GM12892 (cell line): ENCODE data around the gene PLEK2.
"Not testable (repeated sequence)": the region's sequence is repeated elsewhere in the genome, so short reads cannot be mapped to it uniquely, and the experiment has no call there.

Experiments used
- DNase-seq: peaks from one replicate; pipeline ENCODE4 v3.0.0; 2011; ENCODE audit not compliant: insufficient read length
- FAIRE-seq: peaks from 2 replicates; lab custom pipeline; 2011; peaks lifted over from hg19 to GRCh38; lab: Jason Lieb, UNC
- POLR2A ChIP-seq: IDR thresholded peaks from 2 replicates; pipeline ENCODE4 v1.6.1; 2011; ENCODE audit warnings: low read depth, low read length, control low read depth
- POLR2AphosphoS5 ChIP-seq: IDR thresholded peaks from 2 replicates; pipeline ENCODE4 v1.6.1; 2011; ENCODE audit warnings: low read depth, low read length, control low read depth
- TAF1 ChIP-seq: IDR thresholded peaks from 2 replicates; pipeline ENCODE4 v1.6.1; 2011; ENCODE audit warnings: low read depth, mild to moderate bottlenecking, control low read depth, low read length, borderline replicate concordance

PLEK2 gene

GRCh38 chr14:67413806-67414769, 2.1 kb upstream of the PLEK2 start:
- DNase-seq (no peak), FAIRE-seq (no peak)
- no peak for TF ChIP-seq POLR2A
- TF ChIP-seq POLR2AphosphoS5: no peak
- no peak for TF ChIP-seq TAF1

GRCh38 chr14:67411370-67411769, 595 bp downstream of the PLEK2 start:
- FAIRE-seq: no peak
- DNase-seq: no peak
- TF ChIP-seq POLR2AphosphoS5 (no peak), POLR2A (no peak), TAF1 (no peak)

GRCh38 chr14:67410313-67410712, 1.7 kb downstream of the PLEK2 start:
- no peak for DNase-seq
- no peak for FAIRE-seq
- TF ChIP-seq POLR2A (no peak), POLR2AphosphoS5 (no peak)

- no peak for TF ChIP-seq POLR2A
- TF ChIP-seq POLR2AphosphoS5: no peak
- TF ChIP-seq TAF1: no peak
- FAIRE-seq (no peak), DNase-seq (no peak)
These were observed 2.5 kb downstream of the PLEK2 start for GRCh38 chr14:67409461-67409860.

- not testable (repeated sequence) for FAIRE-seq, DNase-seq
These were observed 3.7 kb downstream of the PLEK2 start for GRCh38 chr14:67408122-67408801.

- TF ChIP-seq TAF1 (no peak), POLR2AphosphoS5 (no peak), POLR2A (no peak)
- DNase-seq (no peak), FAIRE-seq (no peak)
These were observed 6.2 kb downstream of the PLEK2 start for GRCh38 chr14:67405771-67406170.

GRCh38 chr14:67400434-67400833, 11.5 kb downstream of the PLEK2 start:
- DNase-seq (no peak), FAIRE-seq (no peak)
- TF ChIP-seq POLR2AphosphoS5 (no peak), POLR2A (no peak), TAF1 (no peak)

GRCh38 chr14:67397536-67397935, 14.4 kb downstream of the PLEK2 start:
- no peak for FAIRE-seq
- no peak for DNase-seq
- TF ChIP-seq POLR2A: no peak
- TF ChIP-seq TAF1: no peak
- no peak for TF ChIP-seq POLR2AphosphoS5

- no peak for FAIRE-seq
- no peak for DNase-seq
- TF ChIP-seq POLR2AphosphoS5 (no peak), POLR2A (no peak), TAF1 (no peak)
These were observed 15.5 kb downstream of the PLEK2 start for GRCh38 chr14:67396381-67396970.

- no peak for TF ChIP-seq POLR2A
- no peak for TF ChIP-seq TAF1
- no peak for TF ChIP-seq POLR2AphosphoS5
- DNase-seq (no peak), FAIRE-seq (no peak)
These were observed 16.1 kb downstream of the PLEK2 start for GRCh38 chr14:67395876-67396189.

GRCh38 chr14:67395086-67395875, 16.7 kb downstream of the PLEK2 start:
- TF ChIP-seq TAF1 (no peak), POLR2AphosphoS5 (no peak), POLR2A (no peak)
- DNase-seq (no peak), FAIRE-seq (no peak)
